DOHH2 (cell line): ENCODE results near the gene PRPH.

Source experiments
- EZH2phosphoT487 ChIP-seq: fragments of 200-600 bp; sonication (generic); IDR thresholded peaks from 2 replicates; pipeline ENCODE4 v1.6.1; 2017; ENCODE audit warnings: borderline replicate concordance, mild to moderate bottlenecking, antibody characterized with exemption, low read length, moderate library complexity, mixed read lengths
- TF ChIP-seq, protein P1 (sequence below): fragments of 200-600 bp; sonication (generic); IDR thresholded peaks from one replicate; pipeline ENCODE4 v1.5.1; 2014; ENCODE audit warnings: antibody characterized with exemption, mild to moderate bottlenecking, low read depth, low read length; ENCODE audit not compliant: poor library complexity, severe bottlenecking

DNA sequence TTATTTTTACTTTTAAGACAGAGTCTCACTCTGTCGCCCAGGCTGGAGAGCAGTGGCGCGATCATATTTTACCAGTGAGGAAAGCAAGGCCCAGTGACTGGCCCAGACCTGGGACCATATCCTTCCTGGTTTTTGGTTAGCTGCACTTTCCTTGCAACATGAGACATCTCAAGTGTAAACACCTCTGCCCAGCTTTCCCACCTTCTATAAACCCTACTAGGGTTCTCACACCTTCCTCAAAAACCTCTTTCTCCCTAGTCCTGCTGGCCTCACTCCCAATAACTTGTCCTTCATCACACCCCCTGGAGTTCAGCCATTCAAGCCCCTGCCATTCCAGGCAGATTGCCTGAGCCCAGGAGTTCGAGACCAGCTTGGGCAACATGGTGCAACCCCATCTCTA, 10.3 kb upstream of the PRPH start:
- TF ChIP-seq, protein P1, sequence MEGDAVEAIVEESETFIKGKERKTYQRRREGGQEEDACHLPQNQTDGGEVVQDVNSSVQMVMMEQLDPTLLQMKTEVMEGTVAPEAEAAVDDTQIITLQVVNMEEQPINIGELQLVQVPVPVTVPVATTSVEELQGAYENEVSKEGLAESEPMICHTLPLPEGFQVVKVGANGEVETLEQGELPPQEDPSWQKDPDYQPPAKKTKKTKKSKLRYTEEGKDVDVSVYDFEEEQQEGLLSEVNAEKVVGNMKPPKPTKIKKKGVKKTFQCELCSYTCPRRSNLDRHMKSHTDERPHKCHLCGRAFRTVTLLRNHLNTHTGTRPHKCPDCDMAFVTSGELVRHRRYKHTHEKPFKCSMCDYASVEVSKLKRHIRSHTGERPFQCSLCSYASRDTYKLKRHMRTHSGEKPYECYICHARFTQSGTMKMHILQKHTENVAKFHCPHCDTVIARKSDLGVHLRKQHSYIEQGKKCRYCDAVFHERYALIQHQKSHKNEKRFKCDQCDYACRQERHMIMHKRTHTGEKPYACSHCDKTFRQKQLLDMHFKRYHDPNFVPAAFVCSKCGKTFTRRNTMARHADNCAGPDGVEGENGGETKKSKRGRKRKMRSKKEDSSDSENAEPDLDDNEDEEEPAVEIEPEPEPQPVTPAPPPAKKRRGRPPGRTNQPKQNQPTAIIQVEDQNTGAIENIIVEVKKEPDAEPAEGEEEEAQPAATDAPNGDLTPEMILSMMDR: no peak
- TF ChIP-seq EZH2phosphoT487: no peak
